ENCODE measurements around the gene MPRIP. TPM values are rescaled to one million over a fixed set of nuclear protein-coding genes. Genes with fewer than 3 reads are reported as not detected.

The MPRIP gene
- total RNA-seq, 1 donor = 86.5 TPM

DNA sequence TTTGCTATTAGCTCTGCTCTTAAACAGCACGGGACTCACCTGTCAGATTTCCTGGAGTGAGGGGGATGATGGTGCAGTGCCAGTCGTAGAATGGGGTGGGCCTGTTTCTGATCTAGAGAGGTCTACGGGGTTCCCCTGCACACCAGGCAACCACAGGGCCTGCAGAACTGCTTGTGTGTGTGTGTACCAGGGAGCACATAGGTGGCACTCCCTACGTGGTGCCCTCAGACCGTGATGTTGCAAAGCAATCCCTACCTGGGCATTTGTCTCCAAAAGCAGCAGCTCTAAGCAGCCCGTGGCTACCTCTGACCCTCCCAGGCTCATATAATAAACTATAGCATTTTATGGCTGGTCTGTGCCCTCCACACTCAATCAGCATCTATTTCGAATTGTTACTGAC is 38.5 kb downstream of the MPRIP start:
- no peak for DNase-seq (ENCODE audit: low read depth)
- TF ChIP-seq, protein P1, sequence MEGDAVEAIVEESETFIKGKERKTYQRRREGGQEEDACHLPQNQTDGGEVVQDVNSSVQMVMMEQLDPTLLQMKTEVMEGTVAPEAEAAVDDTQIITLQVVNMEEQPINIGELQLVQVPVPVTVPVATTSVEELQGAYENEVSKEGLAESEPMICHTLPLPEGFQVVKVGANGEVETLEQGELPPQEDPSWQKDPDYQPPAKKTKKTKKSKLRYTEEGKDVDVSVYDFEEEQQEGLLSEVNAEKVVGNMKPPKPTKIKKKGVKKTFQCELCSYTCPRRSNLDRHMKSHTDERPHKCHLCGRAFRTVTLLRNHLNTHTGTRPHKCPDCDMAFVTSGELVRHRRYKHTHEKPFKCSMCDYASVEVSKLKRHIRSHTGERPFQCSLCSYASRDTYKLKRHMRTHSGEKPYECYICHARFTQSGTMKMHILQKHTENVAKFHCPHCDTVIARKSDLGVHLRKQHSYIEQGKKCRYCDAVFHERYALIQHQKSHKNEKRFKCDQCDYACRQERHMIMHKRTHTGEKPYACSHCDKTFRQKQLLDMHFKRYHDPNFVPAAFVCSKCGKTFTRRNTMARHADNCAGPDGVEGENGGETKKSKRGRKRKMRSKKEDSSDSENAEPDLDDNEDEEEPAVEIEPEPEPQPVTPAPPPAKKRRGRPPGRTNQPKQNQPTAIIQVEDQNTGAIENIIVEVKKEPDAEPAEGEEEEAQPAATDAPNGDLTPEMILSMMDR (IDR thresholded peaks at IDR 0.05; ENCODE audit: insufficient read depth, low read length) = no peak

DNA sequence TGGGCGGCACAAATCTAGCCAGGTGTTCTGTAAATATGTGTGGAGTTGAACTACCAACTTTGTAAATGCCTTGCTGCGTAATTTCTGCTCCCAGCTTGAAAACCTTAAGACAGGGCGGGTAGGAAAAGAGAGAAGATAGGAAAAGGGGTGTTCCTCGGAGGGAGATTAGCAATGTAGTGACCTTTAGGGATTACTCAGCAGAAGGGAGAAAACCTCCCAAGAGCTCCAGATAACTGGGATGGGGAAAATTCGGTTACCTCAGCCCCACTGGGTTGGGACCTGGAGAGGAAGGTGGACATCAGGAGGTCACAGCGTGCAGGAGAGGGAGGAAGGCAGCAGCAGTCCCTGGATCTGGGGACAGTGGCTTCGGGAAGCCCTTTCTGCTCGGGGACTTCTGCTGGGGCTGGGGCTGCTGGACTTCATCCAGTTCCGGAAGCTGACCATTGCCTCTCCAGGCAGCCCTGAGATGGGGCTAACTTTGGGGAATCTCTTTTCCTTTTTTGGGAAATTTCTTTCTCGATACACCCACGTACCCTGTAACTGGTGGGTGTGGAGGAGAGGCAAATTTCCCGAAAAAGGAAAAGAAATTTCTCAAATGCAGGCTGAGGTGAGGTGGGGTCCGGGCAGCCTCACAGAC is 39.2 kb downstream of the MPRIP start:
- no peak overlapping the region for H3K4me3 ChIP-seq (ENCODE audit: low read depth, low read length)
- TF ChIP-seq, protein P1 (IDR thresholded peaks at IDR 0.05; ENCODE audit: insufficient read depth, low read length) = no peak
- DNase-seq (ENCODE audit: low read depth) = no peak

More for the DNA sequence above, 38.5 kb downstream of the MPRIP start:
- no peak overlapping the region for H3K4me3 ChIP-seq (ENCODE audit: low read depth, low read length)

DNA sequence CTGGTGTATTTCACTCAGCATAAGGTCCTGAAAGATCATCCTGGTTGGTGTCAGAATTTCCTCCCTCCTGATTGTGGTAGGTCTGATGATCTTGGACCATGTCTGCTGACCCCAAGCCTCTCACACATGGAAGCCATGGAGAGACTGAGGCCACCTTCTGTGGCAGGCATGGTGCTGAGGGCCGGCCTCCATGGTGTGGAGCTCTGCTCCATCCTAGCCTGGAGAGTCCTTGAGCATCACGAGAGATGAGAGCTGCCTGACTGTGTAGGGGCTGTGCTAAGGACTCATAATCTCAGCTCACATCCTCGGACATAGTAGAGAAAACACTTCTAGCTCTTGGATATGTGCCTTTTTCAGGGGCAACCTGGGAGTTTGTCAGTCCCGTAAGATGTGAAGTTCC is 40.6 kb downstream of the MPRIP start:
- TF ChIP-seq, protein P1 (IDR thresholded peaks at IDR 0.05; ENCODE audit: insufficient read depth, low read length) = no peak
- H3K4me3 ChIP-seq (ENCODE audit: low read depth, low read length) = no peak overlapping the region
- no peak for DNase-seq (ENCODE audit: low read depth)

DNA sequence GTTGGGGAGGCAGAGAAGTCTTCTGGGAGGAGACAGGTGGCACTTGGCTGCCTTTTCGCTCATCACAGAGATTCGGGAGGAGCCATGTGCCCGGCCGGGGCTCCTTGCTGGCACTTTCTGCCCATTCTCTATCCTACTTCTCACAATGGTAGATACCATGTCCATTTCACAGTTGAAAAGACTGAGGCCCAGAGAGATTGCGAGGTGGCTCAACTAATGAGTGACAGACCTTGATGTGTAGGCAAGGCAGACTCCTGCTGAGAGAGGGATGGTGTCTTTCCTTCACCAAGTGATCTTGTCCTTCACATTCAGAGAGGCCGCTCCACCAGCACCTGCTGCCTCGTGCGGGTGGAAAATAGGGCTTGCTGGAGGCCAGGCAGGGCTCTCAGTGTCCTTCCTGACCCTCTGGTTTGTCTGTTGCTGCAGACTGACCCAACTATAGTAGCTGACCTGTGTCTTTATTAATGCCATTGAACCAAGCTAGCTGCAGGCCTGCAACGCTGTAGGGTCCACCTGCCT is 42.1 kb downstream of the MPRIP start:
- TF ChIP-seq, protein P1 (IDR thresholded peaks at IDR 0.05; ENCODE audit: insufficient read depth, low read length) = no peak
- H3K4me3 ChIP-seq (ENCODE audit: low read depth, low read length) = no peak overlapping the region
- no peak for DNase-seq (ENCODE audit: low read depth)

DNA sequence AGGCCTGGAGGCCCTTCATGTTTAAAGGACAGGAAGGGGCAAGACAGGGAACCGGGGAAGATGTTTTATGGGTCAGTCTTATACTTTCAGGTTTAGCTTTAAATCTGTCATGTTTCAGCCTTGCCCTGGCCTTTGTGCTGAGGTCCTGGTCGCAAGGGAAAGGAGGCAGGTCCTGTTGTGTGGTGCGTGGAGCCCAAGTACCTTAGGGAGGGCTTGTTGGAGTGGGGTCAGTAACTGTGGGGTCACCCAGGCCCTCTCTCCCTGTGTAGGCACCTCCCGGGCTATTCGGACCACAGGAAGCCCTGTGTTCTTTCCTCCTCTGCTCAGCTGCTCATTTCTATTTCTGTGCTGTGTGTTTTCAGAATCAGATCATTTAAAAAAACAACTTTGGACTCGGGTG is 42.7 kb downstream of the MPRIP start:
- H3K4me3 ChIP-seq (ENCODE audit: low read depth, low read length) = no peak overlapping the region
- no peak for DNase-seq (ENCODE audit: low read depth)
- TF ChIP-seq, protein P1 (IDR thresholded peaks at IDR 0.05; ENCODE audit: insufficient read depth, low read length) = no peak

DNA sequence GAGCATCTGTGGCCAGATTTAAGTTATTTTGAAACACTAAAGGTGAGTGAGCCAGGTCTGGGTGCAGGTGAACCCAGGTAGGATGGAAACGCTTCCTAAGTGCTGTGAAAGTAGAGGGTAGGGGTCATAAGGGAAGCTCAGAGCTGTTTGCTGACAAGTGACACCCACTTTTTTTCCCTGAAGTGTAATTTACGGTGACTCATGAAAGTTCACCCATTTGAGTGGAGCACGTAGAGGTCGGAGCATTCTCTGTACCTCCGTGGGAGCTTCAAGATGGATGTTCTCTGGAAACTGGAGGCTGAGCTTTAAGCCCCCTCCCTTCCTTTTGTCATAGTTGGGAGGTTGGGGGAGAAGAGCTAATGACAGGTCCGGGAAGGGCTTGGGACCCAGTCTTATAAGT is 44.3 kb downstream of the MPRIP start:
- TF ChIP-seq, protein P1 (IDR thresholded peaks at IDR 0.05; ENCODE audit: insufficient read depth, low read length) = no peak
- no peak for DNase-seq (ENCODE audit: low read depth)
- H3K4me3 ChIP-seq (ENCODE audit: low read depth, low read length) = no peak overlapping the region
